HTR-8/SVneo (cell line): ENCODE data around the gene CPED1.
"Not testable (repeated sequence)": the region's sequence is repeated elsewhere in the genome, so short reads cannot be mapped to it uniquely, and the experiment has no call there.

Source experiments
- DNase-seq: peaks from one replicate; pipeline ENCODE4 v3.0.0; 2011; ENCODE audit warnings: low spot score, mixed read lengths; ENCODE audit not compliant: insufficient read length
- FAIRE-seq: peaks from 2 replicates; lab custom pipeline; 2011; peaks lifted over from hg19 to GRCh38; lab: Jason Lieb, UNC

Gene CPED1

GRCh38 chr7:121058975-121059374 is 70.5 kb downstream of the CPED1 start:
- FAIRE-seq (no peak), DNase-seq (no peak)

- DNase-seq, FAIRE-seq: not testable (repeated sequence)
These were observed 71.5 kb downstream of the CPED1 start for GRCh38 chr7:121059979-121060509.

- no peak for FAIRE-seq
These were observed 73.4 kb downstream of the CPED1 start for GRCh38 chr7:121061677-121062582.

GRCh38 chr7:121062671-121063279 is 74.3 kb downstream of the CPED1 start:
- no peak for DNase-seq
- no peak for FAIRE-seq

More at GRCh38 chr7:121061677-121062582, 73.4 kb downstream of the CPED1 start:
- no peak for DNase-seq

GRCh38 chr7:121067717-121068116 is 79.2 kb downstream of the CPED1 start:
- not testable (repeated sequence) for DNase-seq

GRCh38 chr7:121069346-121070100 is 81.0 kb downstream of the CPED1 start:
- DNase-seq (no peak), FAIRE-seq (no peak)

More at GRCh38 chr7:121067717-121068116, 79.2 kb downstream of the CPED1 start:
- not testable (repeated sequence) for FAIRE-seq

- FAIRE-seq = no peak
These were observed 82.6 kb downstream of the CPED1 start for GRCh38 chr7:121071132-121071531.

GRCh38 chr7:121071662-121072061 is 83.2 kb downstream of the CPED1 start:
- FAIRE-seq = no peak
- no peak for DNase-seq

More at GRCh38 chr7:121071132-121071531, 82.6 kb downstream of the CPED1 start:
- DNase-seq = no peak

- DNase-seq (no peak), FAIRE-seq (no peak)
These were observed 84.3 kb downstream of the CPED1 start for GRCh38 chr7:121072826-121073225.

- FAIRE-seq (no peak), DNase-seq (no peak)
These were observed 85.1 kb downstream of the CPED1 start for GRCh38 chr7:121073463-121074099.

GRCh38 chr7:121075424-121075841 is 86.9 kb downstream of the CPED1 start:
- not testable (repeated sequence) for FAIRE-seq

GRCh38 chr7:121075952-121076349 is 87.4 kb downstream of the CPED1 start:
- no peak for FAIRE-seq
- DNase-seq = no peak

More at GRCh38 chr7:121075424-121075841, 86.9 kb downstream of the CPED1 start:
- not testable (repeated sequence) for DNase-seq

- DNase-seq (peak; percentile 10), FAIRE-seq (no peak)
These were observed 88.0 kb downstream of the CPED1 start for GRCh38 chr7:121076350-121077164.

- DNase-seq (no peak), FAIRE-seq (no peak)
These were observed 88.7 kb downstream of the CPED1 start for GRCh38 chr7:121077165-121077630.

- FAIRE-seq = no peak
- DNase-seq = no peak
These were observed 90.3 kb downstream of the CPED1 start for GRCh38 chr7:121078701-121079227.

- no peak for DNase-seq
These were observed 91.1 kb downstream of the CPED1 start for GRCh38 chr7:121079425-121080169.

GRCh38 chr7:121080257-121080912 is 91.9 kb downstream of the CPED1 start:
- FAIRE-seq (no peak), DNase-seq (no peak)

More at GRCh38 chr7:121079425-121080169, 91.1 kb downstream of the CPED1 start:
- no peak for FAIRE-seq
